GM23338 (cell line): ENCODE data around the gene DOCK6. TPM values are rescaled to one million over a fixed set of nuclear protein-coding genes. Genes with fewer than 3 reads are reported as not detected.

ENCODE experiments used
- ATAC-seq: fragments of 200-7000 bp; cut with Tn5 transposase; 3 replicates; pipeline ENCODE4 v1.9.1; 2020
- DNase-seq: peaks from one replicate; pipeline ENCODE4 v3.0.0-alpha.2; 2015; ENCODE audit warnings: low spot score
- H2AFZ ChIP-seq: fragments of 200-600 bp; sonication (generic); 2 replicates; pipeline ENCODE4 v1.8.0; 2016; ENCODE audit warnings: antibody characterized with exemption, mild to moderate bottlenecking, moderate library complexity
- H3F3A ChIP-seq: fragments of 200-600 bp; sonication (generic); replicated peaks from 2 replicates; pipeline ENCODE4 v1.8.0; 2017; ENCODE audit warnings: antibody characterized with exemption, mixed run types, low read depth
- H3K27ac ChIP-seq: fragments of 200-600 bp; sonication (generic); 2 replicates; pipeline ENCODE4 v1.6.1; 2016; ENCODE audit warnings: low read depth
- H3K27me3 ChIP-seq: fragments of 200-600 bp; sonication (generic); 2 replicates; pipeline ENCODE4 v1.8.0; 2016; ENCODE audit warnings: mild to moderate bottlenecking, mixed run types, moderate library complexity; ENCODE audit not compliant: insufficient read depth
- H3K36me3 ChIP-seq: fragments of 200-600 bp; sonication (generic); 2 replicates; pipeline ENCODE4 v1.8.0; 2016; ENCODE audit warnings: mild to moderate bottlenecking; ENCODE audit not compliant: insufficient read depth
- H3K4me1 ChIP-seq: fragments of 200-600 bp; sonication (generic); 2 replicates; pipeline ENCODE4 v1.8.0; 2016; ENCODE audit warnings: mild to moderate bottlenecking, moderate library complexity; ENCODE audit not compliant: insufficient read depth
- H3K4me2 ChIP-seq: fragments of 200-600 bp; sonication (generic); 2 replicates; pipeline ENCODE4 v1.7.1; 2017; ENCODE audit warnings: mixed run types
- H3K4me3 ChIP-seq: fragments of 200-600 bp; sonication (generic); 2 replicates; pipeline ENCODE4 v1.6.1; 2016; ENCODE audit warnings: mixed run types
- H3K79me2 ChIP-seq: fragments of 200-600 bp; sonication (generic); replicated peaks from 2 replicates; pipeline ENCODE4 v1.8.0; 2017; ENCODE audit warnings: mild to moderate bottlenecking; ENCODE audit not compliant: insufficient read depth
- H3K9me2 ChIP-seq: fragments of 200-600 bp; sonication (generic); 2 replicates; pipeline ENCODE4 v1.8.0; 2017; ENCODE audit not compliant: insufficient read depth
- H4K20me1 ChIP-seq: fragments of 200-600 bp; sonication (generic); replicated peaks from 2 replicates; pipeline ENCODE4 v1.8.0; 2017; ENCODE audit warnings: mild to moderate bottlenecking; ENCODE audit not compliant: insufficient read depth
- H3K27ac Mint-ChIP-seq: 2 replicates; pipeline ENCODE4 v1.8.0; 2020; ENCODE audit warnings: inconsistent platforms, mild to moderate bottlenecking, moderate library complexity, mixed read lengths
- H3K27me3 Mint-ChIP-seq: 3 replicates; pipeline ENCODE4 v1.8.0; 2022; ENCODE audit warnings: low read depth, mild to moderate bottlenecking, moderate library complexity, mixed read lengths, inconsistent platforms; ENCODE audit not compliant: insufficient read depth, poor library complexity
- H3K36me3 Mint-ChIP-seq: 3 replicates; pipeline ENCODE4 v1.8.0; 2021; ENCODE audit warnings: low read depth, mild to moderate bottlenecking, inconsistent platforms, moderate library complexity, mixed read lengths
- H3K4me1 Mint-ChIP-seq: 3 replicates; pipeline ENCODE4 v1.8.0; 2020; ENCODE audit warnings: mild to moderate bottlenecking, inconsistent platforms, mixed read lengths
- H3K4me3 Mint-ChIP-seq: 3 replicates; pipeline ENCODE4 v1.8.0; 2021; ENCODE audit warnings: moderate library complexity, mild to moderate bottlenecking, inconsistent platforms, mixed read lengths
- H3K9me3 Mint-ChIP-seq: 3 replicates; pipeline ENCODE4 v1.8.0; 2020; ENCODE audit warnings: moderate library complexity, mild to moderate bottlenecking, inconsistent platforms, mixed read lengths
- CREB1 ChIP-seq: fragments of 250-450 bp; sonication (Bioruptor Pico); IDR thresholded peaks from 2 replicates; pipeline ENCODE4 v1.5.0; 2020; ENCODE audit warnings: low read depth, mild to moderate bottlenecking, moderate library complexity
- EZH2 ChIP-seq: fragments of 200-600 bp; sonication (generic); IDR thresholded peaks from one replicate; pipeline ENCODE4 v1.8.0; 2017; ENCODE audit warnings: antibody characterized with exemption, mild to moderate bottlenecking, low read depth; ENCODE audit not compliant: unreplicated experiment
- EZH2phosphoT487 ChIP-seq: fragments of 200-600 bp; sonication (generic); IDR thresholded peaks from one replicate; pipeline ENCODE4 v1.8.1; 2018; ENCODE audit warnings: antibody characterized with exemption; ENCODE audit not compliant: unreplicated experiment
- JUNB ChIP-seq: IDR thresholded peaks from one replicate; pipeline ENCODE4 v1.6.1; 2016; ENCODE audit warnings: antibody characterized with exemption; ENCODE audit not compliant: unreplicated experiment
- NANOG ChIP-seq: IDR thresholded peaks from 2 replicates; pipeline ENCODE4 v1.6.1; 2016; ENCODE audit warnings: antibody characterized with exemption, borderline replicate concordance
- STAT1 ChIP-seq: IDR thresholded peaks from one replicate; pipeline ENCODE4 v1.6.1; 2016; ENCODE audit warnings: antibody characterized with exemption; ENCODE audit not compliant: unreplicated experiment
- ZNF114 ChIP-seq: fragments of 250-450 bp; sonication (Bioruptor Pico); IDR thresholded peaks from 2 replicates; pipeline ENCODE4 v1.5.0; 2020; ENCODE audit warnings: mild to moderate bottlenecking, moderate library complexity
- polyA plus RNA-seq: library from polyadenylated mRNA; unstranded; fragments of >200 nt; fragmentation: Nextera tagmentation; extraction: Ambion mirVana; gene quantifications from 2 replicates; pipeline ENCODE4 v1.2.1, GENCODE V29; 2016
- total RNA-seq: library from RNA; depleted of rRNA; stranded (reverse); fragments of >200 nt; shearing (Covaris generic); gene quantifications from 2 replicates; pipeline ENCODE4 v1.2.3, GENCODE V29; 2014
- TF ChIP-seq, protein P1 (sequence below): fragments of 250-450 bp; sonication (Bioruptor Pico); IDR thresholded peaks from 2 replicates; pipeline ENCODE4 v1.5.0; 2020; ENCODE audit warnings: mild to moderate bottlenecking, moderate library complexity
- TF ChIP-seq, protein P2 (sequence below), 2 experiments: fragments of 200-600 bp in 1 of 2; sonication (generic) in 1 of 2; conservative IDR thresholded peaks; 2 replicates each; pipeline versions ENCODE4 v1.5.1 to v1.6.1; 2016 to 2017; ENCODE audit warnings: antibody characterized with exemption in 2 of 2, low read depth in 2 of 2, mild to moderate bottlenecking in 2 of 2, moderate library complexity in 1 of 2
- TF ChIP-seq, protein P3 (sequence below): IDR thresholded peaks from one replicate; pipeline ENCODE4 v1.6.1; 2018; ENCODE audit warnings: antibody characterized with exemption; ENCODE audit not compliant: unreplicated experiment

DOCK6 gene
- total and polyA plus RNA-seq, 2 experiments from 2014 or later = 34.6 to 49.0 TPM

DNA sequence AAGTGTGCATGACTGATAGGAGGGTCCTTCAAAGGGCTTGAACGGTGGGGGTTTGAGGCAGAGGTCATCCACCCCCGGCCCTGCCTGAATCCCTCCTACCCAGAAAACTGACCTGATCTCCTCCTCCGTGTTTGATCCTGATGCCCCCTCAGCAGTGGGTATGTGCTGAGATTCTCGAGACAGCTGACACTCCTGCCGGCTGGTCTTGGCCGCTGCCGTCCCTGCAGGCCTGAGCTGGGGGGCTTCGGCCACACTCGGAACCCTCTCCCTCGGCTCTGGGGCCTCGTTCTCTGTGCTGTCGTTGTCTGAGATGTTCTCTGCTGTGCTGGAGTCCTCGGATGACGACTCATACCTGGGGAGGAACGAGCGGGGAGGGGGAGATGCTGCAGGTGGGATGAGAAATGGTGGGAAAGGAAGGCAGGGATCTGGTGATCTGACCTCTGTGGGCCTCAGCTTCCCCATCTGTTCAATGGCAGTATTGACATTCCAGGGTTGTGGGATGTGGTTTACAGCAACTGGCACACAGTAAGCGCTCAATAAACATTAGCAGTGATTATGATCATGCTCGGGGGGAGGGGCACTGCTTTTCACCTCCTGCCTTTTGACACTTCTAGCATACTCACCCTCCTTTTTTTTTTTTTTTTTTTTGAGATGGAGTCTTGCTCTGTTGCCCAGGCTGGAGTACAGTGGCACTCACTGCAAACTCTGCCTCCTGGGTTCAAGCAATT lies 85.7 kb downstream of the DOCK6 start:
- Mint-ChIP-seq H3K36me3 (peaks cover 34% of the 10 kb centered on the region), H3K4me1 (no peaks in the 10 kb centered on the region), H3K27ac (no peak overlapping the region), H3K9me3 (no peaks in the 10 kb centered on the region), H3K4me3 (no peak overlapping the region), H3K27me3 (peaks cover 3% of the 10 kb centered on the region)
- H4K20me1 ChIP-seq = no peaks in the 10 kb centered on the region; the same call in none of the 2 replicates
- H3K36me3 ChIP-seq = peaks cover 5% of the 10 kb centered on the region; the same call in 1 of the 2 replicates
- no peak for DNase-seq
- no peak overlapping the region for H2AFZ ChIP-seq
- H3K27me3 ChIP-seq = no peaks in the 10 kb centered on the region
- H3K4me2 ChIP-seq = no peak overlapping the region
- no peaks in the 10 kb centered on the region for H3K9me2 ChIP-seq
- no peaks in the 10 kb centered on the region; the same call in 1 of the 2 replicates for H3K4me1 ChIP-seq
- H3K27ac ChIP-seq = no peak overlapping the region
- H3K4me3 ChIP-seq = no peak overlapping the region
- 0 out of 2 replicates have a peak, but pooled peaks cover 3% of the 10 kb centered on the region for H3F3A ChIP-seq
- TF ChIP-seq EZH2phosphoT487 (no peak), NANOG (no peak), STAT1 (no peak), JUNB (no peak), EZH2 (no peak), ZNF114 (no peak), CREB1 (CRISPR knock-in tag) (no peak)
- TF ChIP-seq, protein P1, sequence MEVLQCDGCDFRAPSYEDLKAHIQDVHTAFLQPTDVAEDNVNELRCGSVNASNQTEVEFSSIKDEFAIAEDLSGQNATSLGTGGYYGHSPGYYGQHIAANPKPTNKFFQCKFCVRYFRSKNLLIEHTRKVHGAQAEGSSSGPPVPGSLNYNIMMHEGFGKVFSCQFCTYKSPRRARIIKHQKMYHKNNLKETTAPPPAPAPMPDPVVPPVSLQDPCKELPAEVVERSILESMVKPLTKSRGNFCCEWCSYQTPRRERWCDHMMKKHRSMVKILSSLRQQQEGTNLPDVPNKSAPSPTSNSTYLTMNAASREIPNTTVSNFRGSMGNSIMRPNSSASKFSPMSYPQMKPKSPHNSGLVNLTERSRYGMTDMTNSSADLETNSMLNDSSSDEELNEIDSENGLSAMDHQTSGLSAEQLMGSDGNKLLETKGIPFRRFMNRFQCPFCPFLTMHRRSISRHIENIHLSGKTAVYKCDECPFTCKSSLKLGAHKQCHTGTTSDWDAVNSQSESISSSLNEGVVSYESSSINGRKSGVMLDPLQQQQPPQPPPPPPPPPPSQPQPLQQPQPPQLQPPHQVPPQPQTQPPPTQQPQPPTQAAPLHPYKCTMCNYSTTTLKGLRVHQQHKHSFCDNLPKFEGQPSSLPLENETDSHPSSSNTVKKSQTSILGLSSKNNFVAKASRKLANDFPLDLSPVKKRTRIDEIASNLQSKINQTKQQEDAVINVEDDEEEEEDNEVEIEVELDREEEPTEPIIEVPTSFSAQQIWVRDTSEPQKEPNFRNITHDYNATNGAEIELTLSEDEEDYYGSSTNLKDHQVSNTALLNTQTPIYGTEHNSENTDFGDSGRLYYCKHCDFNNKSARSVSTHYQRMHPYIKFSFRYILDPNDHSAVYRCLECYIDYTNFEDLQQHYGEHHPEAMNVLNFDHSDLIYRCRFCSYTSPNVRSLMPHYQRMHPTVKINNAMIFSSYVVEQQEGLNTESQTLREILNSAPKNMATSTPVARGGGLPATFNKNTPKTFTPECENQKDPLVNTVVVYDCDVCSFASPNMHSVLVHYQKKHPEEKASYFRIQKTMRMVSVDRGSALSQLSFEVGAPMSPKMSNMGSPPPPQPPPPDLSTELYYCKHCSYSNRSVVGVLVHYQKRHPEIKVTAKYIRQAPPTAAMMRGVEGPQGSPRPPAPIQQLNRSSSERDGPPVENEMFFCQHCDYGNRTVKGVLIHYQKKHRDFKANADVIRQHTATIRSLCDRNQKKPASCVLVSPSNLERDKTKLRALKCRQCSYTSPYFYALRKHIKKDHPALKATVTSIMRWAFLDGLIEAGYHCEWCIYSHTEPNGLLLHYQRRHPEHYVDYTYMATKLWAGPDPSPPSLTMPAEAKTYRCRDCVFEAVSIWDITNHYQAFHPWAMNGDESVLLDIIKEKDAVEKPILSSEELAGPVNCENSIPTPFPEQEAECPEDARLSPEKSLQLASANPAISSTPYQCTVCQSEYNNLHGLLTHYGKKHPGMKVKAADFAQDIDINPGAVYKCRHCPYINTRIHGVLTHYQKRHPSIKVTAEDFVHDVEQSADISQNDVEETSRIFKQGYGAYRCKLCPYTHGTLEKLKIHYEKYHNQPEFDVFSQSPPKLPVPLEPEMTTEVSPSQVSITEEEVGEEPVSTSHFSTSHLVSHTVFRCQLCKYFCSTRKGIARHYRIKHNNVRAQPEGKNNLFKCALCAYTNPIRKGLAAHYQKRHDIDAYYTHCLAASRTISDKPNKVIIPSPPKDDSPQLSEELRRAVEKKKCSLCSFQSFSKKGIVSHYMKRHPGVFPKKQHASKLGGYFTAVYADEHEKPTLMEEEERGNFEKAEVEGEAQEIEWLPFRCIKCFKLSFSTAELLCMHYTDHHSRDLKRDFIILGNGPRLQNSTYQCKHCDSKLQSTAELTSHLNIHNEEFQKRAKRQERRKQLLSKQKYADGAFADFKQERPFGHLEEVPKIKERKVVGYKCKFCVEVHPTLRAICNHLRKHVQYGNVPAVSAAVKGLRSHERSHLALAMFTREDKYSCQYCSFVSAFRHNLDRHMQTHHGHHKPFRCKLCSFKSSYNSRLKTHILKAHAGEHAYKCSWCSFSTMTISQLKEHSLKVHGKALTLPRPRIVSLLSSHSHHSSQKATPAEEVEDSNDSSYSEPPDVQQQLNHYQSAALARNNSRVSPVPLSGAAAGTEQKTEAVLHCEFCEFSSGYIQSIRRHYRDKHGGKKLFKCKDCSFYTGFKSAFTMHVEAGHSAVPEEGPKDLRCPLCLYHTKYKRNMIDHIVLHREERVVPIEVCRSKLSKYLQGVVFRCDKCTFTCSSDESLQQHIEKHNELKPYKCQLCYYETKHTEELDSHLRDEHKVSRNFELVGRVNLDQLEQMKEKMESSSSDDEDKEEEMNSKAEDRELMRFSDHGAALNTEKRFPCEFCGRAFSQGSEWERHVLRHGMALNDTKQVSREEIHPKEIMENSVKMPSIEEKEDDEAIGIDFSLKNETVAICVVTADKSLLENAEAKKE = no peak
- TF ChIP-seq, protein P2, sequence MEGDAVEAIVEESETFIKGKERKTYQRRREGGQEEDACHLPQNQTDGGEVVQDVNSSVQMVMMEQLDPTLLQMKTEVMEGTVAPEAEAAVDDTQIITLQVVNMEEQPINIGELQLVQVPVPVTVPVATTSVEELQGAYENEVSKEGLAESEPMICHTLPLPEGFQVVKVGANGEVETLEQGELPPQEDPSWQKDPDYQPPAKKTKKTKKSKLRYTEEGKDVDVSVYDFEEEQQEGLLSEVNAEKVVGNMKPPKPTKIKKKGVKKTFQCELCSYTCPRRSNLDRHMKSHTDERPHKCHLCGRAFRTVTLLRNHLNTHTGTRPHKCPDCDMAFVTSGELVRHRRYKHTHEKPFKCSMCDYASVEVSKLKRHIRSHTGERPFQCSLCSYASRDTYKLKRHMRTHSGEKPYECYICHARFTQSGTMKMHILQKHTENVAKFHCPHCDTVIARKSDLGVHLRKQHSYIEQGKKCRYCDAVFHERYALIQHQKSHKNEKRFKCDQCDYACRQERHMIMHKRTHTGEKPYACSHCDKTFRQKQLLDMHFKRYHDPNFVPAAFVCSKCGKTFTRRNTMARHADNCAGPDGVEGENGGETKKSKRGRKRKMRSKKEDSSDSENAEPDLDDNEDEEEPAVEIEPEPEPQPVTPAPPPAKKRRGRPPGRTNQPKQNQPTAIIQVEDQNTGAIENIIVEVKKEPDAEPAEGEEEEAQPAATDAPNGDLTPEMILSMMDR (conservative IDR thresholded peaks at IDR 0.05; ENCODE audit: low read depth in 2 of 2) = no peak
- TF ChIP-seq, protein P3, sequence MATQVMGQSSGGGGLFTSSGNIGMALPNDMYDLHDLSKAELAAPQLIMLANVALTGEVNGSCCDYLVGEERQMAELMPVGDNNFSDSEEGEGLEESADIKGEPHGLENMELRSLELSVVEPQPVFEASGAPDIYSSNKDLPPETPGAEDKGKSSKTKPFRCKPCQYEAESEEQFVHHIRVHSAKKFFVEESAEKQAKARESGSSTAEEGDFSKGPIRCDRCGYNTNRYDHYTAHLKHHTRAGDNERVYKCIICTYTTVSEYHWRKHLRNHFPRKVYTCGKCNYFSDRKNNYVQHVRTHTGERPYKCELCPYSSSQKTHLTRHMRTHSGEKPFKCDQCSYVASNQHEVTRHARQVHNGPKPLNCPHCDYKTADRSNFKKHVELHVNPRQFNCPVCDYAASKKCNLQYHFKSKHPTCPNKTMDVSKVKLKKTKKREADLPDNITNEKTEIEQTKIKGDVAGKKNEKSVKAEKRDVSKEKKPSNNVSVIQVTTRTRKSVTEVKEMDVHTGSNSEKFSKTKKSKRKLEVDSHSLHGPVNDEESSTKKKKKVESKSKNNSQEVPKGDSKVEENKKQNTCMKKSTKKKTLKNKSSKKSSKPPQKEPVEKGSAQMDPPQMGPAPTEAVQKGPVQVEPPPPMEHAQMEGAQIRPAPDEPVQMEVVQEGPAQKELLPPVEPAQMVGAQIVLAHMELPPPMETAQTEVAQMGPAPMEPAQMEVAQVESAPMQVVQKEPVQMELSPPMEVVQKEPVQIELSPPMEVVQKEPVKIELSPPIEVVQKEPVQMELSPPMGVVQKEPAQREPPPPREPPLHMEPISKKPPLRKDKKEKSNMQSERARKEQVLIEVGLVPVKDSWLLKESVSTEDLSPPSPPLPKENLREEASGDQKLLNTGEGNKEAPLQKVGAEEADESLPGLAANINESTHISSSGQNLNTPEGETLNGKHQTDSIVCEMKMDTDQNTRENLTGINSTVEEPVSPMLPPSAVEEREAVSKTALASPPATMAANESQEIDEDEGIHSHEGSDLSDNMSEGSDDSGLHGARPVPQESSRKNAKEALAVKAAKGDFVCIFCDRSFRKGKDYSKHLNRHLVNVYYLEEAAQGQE = no peak
- no peaks in the 10 kb centered on the region for H3K79me2 ChIP-seq
- ATAC-seq = no peak
